Activated CD4-positive, alpha-beta T cell treated with anti-CD3 and anti-CD28 coated beads, Interleukin-2, amount 50 U/mL, for 24 hours (primary cell): ENCODE measurements around the gene SYNE2.
"Not testable (repeated sequence)": the region's sequence is repeated elsewhere in the genome, so short reads cannot be mapped to it uniquely, and the experiment has no call there.

Experiments used
- DNase-seq, 2 donors: peaks; one replicate each; pipeline ENCODE4 v3.0.0-alpha.2; 2020; ENCODE audit warnings: low read depth in 1 of 2, low spot score in 1 of 2

The SYNE2 gene

DNA sequence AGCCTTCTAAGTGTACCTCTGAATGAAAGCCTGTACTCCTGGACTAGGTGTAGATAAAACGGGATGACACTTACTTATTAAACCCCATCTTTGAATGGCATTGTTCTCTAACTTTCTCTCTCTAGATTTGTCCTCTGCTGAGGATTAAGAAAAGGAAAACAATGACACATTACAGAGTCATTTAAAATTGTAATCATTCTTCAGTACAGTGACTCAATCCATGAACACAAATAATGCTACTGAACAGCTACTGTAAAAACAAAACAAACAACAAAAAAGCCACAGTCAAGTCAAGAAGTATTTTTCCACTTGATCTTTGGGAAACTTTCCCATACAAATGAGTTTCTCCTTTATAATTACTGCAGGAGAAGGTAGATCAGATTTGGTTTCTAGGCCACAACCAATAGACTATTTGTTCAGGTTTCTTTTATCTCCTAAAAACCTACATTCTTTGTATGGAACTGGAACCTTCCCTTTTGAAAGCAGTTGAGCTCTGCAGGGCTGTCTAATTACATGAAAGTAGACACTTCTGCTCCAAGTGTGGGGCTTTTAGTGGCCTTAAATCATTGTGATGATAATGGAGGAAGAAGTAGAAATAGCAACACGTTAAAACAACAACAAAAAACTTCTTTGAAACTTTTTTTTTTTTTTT, 222.3 kb downstream of the SYNE2 start:
- no peak for DNase-seq

DNA sequence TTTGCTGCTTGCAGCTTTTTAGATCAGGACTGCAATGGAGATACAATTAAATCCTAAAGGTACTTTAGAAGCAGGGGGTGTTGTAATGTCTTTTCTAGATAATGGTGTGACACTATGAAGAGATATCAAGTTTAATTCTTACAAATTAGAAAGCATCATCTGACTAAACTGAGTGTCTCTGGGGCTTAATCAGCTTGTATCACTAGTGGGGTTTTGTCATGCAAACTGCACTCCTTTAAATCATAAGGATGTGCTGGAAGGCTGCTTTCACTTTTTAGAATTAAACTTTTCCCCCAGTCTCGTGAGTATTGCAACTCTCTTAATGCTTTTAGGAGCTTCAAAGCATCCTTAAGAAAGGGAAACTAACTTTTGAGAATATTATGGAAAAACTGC, 222.8 kb downstream of the SYNE2 start:
- no peak for DNase-seq

DNA sequence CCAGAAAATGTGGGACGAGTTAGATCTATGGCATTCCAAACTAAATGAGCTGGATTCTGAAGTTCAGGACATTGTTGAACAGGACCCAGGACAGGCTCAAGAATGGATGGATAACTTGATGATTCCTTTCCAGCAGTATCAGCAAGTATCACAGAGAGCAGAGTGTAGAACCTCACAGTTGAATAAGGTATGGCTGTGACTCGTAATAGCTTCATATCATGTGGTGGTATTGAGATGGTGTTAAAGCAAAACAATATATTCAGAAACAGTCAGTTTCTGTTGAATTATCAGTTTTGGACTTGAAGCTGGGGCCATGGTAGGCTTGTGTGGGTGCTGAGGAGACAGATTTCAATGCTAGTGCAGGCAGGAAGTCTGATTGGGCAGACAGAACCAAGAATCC, 227.6 kb downstream of the SYNE2 start:
- no peak for DNase-seq

GRCh38 chr14:64081174-64081746, 228.5 kb downstream of the SYNE2 start:
- no peak for DNase-seq

- no peak for DNase-seq
Observed at GRCh38 chr14:64082837-64083236, 230.0 kb downstream of the SYNE2 start.

DNA sequence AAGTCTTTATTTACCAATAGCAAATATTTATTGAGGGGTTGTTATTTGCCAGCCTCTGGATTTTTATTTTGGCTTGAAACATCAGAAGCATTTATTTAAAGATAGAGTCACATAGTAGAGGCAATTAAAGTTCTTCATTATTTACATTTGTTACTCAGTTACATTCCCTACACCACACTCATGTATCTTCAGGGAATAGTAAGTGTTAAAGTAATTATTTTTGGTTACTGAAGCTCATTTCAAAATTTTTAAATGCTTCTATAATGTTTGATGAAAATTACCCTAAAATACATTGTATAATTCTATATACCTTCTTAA, 235.8 kb downstream of the SYNE2 start:
- no peak for DNase-seq

- no peak for DNase-seq
Observed at GRCh38 chr14:64089920-64090319, 237.1 kb downstream of the SYNE2 start.

DNA sequence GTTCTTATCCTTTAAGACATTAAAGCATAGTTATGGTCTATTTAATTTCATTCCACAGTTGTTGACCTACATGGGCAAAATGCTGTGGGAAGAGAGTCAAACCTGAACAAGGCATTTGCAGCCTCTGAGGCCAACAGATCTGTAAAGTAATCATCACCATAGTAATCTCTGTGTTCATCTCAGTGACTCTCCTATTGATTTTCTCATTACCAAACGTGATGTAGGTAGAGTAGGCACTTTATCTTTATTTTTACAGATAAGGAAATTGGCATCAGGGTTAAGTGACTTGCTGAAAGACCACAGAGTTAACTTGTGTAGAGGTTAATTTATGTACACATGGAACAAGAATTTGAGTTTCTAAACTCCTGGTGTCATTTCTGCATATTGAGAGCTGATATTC, 238.4 kb downstream of the SYNE2 start:
- DNase-seq: no peak

- no peak for DNase-seq
Observed at GRCh38 chr14:64092338-64092737, 239.5 kb downstream of the SYNE2 start.

DNA sequence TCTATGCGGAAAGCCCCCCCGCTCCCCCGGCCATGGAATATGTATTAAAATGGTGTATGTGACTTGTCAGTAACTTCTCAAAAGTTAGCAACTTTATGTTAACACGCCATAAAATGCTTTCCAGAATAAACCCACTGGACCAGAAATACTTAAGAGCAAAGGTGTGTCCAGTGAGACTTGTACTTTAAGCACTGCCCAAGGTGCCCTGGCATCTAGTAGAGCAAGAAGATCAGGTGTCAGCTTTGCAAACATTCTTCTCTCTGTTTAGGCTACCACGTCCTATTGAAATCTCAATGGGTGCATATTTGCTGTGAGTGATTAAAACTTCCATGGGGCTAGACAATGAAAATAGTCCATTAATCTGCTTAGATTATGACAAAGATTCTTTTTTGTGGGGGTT, 240.1 kb downstream of the SYNE2 start:
- no peak for DNase-seq

DNA sequence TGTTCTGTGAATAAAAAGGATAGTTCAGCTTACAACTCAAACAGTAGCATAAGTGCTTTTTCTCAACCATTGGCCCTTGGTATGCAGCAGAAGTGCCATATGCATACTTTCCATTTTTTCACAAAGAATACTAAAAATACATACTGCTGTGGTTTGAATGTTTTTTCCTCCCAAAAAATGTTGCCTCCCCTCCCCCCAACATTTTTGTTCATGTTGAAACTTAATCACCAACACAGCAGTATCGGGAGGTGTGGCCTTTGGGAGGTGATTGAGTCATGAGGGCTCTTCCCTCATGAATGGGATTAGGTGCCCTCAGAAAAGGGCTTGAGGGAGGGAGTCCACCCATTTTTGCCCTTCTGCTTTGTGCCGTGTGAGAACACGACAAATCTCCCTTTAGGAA, 242.8 kb downstream of the SYNE2 start:
- no peak for DNase-seq

DNA sequence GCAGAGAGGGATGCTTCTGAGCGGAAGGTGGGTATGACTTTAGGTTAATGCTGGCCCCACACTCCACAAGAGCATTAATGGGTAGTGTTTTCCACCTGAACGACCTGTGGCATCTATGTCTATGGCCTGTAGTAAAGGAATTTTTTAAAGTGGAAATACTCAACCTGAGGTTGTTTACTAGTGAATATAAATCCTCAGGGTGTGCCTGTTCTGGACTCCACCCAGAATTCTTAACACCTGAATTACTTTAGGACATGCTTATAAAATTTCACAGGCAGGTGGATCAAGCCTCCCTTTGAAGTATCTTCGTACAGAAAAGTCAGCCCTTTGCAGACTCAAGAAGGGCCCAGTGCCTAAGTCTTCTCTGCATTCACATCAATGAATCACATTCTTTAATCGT, 245.3 kb downstream of the SYNE2 start:
- no peak for DNase-seq

- DNase-seq: no peak
Observed at GRCh38 chr14:64107438-64107837, 254.6 kb downstream of the SYNE2 start.

GRCh38 chr14:64109819-64110554, 257.2 kb downstream of the SYNE2 start:
- DNase-seq: no peak

- no peak for DNase-seq
Observed at GRCh38 chr14:64110802-64111201, 258.0 kb downstream of the SYNE2 start.

DNA sequence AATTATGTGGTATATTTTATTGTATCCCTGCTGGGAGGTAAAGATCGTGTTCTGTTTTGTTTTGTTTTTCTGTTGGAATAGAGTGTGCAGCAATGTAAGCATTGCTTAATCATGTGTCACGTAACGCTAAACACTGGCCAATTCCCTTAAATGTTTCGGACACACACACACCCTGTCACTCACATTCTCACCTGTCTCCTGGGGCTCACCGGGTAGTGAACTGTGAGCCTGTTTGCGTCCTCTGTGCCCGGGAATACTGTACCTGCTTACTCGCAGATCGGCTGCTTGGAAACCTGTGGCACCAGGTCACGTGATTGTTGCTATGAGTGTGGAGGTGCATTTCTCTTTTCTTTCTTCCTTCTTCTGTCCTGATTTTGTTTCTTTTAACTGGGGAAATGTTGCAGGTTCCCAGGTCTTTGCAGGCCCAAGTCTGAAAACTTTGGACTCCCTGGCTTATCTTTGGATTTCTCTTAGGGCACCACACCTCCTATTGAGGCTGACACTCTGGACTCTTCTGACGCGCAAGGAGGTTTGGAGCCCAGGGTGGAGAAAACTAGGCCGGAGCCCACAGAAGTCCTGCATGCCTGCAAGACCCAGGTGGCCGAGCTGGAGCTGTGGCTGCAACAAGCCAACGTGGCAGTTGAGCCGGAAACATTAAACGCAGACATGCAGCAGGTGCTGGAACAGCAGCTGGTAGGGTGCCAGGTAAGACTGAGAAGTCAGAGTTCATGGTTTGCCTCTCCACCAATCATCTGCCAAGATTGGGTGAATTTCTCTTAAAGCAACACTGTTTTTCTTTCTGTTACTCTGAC, 260.3 kb downstream of the SYNE2 start:
- no peak for DNase-seq

DNA sequence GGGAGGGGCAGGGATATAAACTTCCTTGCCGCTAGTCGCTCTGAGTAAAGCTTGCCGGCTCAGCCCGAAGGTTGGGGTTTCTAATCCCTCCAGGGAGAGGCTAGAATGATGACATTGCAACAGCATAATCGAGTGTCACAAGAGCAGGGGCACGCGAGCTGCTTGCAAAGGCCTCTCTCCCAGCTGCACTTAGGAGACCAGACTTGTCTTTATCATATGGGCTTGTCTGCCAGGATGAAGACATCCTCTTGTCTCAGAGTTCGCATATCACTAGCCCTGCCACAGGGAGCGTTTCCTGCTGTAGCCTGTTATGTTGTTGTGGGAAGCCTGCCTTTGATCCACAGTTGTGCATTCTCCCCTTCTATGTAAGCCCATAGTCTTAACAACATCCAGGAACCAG, 261.4 kb downstream of the SYNE2 start:
- no peak for DNase-seq

GRCh38 chr14:64114796-64115195, 262.0 kb downstream of the SYNE2 start:
- DNase-seq: no peak

DNA sequence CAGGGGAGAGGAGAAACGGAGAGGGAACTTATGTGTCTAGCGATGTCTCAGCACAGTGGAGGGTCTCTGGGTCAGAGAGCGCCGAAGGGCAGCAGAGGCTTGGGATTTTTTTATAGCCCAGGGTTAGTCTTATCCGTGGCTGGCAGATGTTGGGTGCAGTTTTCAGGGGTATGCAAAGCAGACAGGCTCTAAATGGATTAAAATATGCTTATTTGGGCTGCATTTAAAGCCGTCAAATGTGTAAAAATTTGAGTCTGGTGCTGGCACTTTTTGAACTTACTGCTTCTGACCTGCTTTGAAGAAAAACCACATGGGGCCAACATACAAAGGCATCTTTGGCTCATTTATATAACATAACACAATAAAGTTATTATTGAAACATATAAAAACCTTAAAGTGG, 262.6 kb downstream of the SYNE2 start:
- no peak for DNase-seq

DNA sequence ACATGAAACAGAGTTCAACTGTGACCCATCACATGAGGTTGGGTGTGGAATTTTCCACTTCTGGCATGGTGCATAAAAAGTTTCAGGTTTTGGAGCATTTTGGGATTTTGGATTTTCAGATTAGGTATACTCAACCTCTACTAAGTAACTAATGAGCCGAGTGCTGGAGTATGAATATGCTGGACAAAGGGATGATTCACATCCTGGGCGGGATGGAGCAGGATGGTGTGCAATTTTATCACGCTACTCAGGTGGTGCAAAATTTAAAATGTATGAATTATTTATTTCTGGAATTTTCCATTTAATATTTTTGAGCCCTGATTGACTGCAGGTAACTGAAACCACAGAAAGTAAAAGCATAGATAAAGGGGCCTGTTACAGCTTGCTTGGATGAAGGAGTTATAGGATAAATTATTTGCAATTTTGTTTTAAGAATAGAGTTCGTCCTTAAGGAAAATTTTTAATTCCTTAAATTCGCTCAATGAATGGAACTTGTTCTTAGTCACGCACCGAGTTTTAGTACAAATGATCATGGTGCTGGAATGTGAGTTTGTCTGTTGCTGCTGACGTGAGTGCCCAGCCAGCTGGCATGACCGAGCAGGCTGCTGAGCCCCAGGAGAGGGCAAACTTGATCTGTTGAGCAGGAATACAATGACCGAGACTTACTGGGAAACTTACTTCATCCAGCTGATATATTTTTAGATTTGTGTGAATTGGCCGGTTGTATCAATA, 265.0 kb downstream of the SYNE2 start:
- DNase-seq: no peak

DNA sequence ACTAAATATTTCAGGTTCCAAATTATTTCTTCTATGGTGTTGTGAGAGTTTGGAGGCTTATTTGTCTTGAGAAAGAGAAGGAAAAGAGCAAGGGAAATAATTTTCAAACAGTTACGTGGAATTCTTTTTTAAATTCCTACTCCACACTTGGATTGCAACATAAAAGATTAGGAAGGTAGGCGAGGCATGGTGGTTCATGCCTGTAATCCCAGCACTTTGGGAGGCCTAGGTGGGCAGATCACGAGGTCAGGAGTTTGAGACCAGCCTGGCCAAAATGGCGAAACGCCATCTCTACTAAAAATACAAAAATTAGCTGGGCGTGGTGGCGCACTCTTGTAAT, 265.6 kb downstream of the SYNE2 start:
- DNase-seq: not testable (repeated sequence)
